ENCODE results near the gene TRIM2.

GRCh38 chr4:153242839-153243324, 38.6 kb downstream of the TRIM2 start:
- TF ChIP-seq ZNF274 (IDR thresholded peaks at IDR 0.05; ENCODE audit: low read depth, low read length) (no peak), SUZ12 (IDR thresholded peaks at IDR 0.05; ENCODE audit: extremely low read depth, insufficient read depth, insufficient read length) (no peak), YY1 (IDR thresholded peaks at IDR 0.05; ENCODE audit: insufficient read depth, insufficient read length) (no peak)
